H9 (cell line): ENCODE results near the gene COX6B2. TPM values are rescaled to one million over a fixed set of nuclear protein-coding genes. Genes with fewer than 3 reads are reported as not detected.

ENCODE experiments used
- DNase-seq: peaks from one replicate; pipeline ENCODE4 v3.0.0-alpha.2; 2017
- H2AFZ ChIP-seq: one replicate; pipeline ENCODE4 v1.6.1; 2013; ENCODE audit warnings: mild to moderate bottlenecking, low read length, control low read depth, moderate library complexity
- H2AK5ac ChIP-seq: 2 replicates; pipeline ENCODE4 v1.6.1; 2013; ENCODE audit warnings: low read length, control low read depth, mixed read lengths; ENCODE audit not compliant: insufficient read length
- H2BK120ac ChIP-seq: one replicate; pipeline ENCODE4 v1.6.1; 2013; ENCODE audit warnings: low read depth, mild to moderate bottlenecking, low read length, control low read depth, inconsistent platforms; ENCODE audit not compliant: poor library complexity, severe bottlenecking
- H2BK12ac ChIP-seq: 2 replicates; pipeline ENCODE4 v1.6.1; 2013; ENCODE audit warnings: low read length, control low read depth, mixed read lengths, low read depth; ENCODE audit not compliant: insufficient read length
- H2BK15ac ChIP-seq: 2 replicates; pipeline ENCODE4 v1.6.1; 2013; ENCODE audit warnings: low read depth, low read length, control low read depth
- H2BK20ac ChIP-seq: one replicate; pipeline ENCODE4 v1.6.1; 2013; ENCODE audit warnings: low read depth, mild to moderate bottlenecking, low read length, control low read depth, inconsistent platforms; ENCODE audit not compliant: poor library complexity, severe bottlenecking
- H2BK5ac ChIP-seq: 2 replicates; pipeline ENCODE4 v1.6.1; 2013; ENCODE audit warnings: low read length, control low read depth, mixed read lengths; ENCODE audit not compliant: insufficient read length
- H3K14ac ChIP-seq: 2 replicates; pipeline ENCODE4 v1.6.1; 2013; ENCODE audit warnings: low read length, control low read depth; ENCODE audit not compliant: insufficient read depth
- H3K18ac ChIP-seq: 2 replicates; pipeline ENCODE4 v1.6.1; 2013; ENCODE audit warnings: low read depth, mild to moderate bottlenecking, mixed read lengths, low read length, control low read depth; ENCODE audit not compliant: insufficient read length
- H3K23ac ChIP-seq: 2 replicates; pipeline ENCODE4 v1.6.1; 2013; ENCODE audit warnings: low read length, control low read depth, mixed read lengths, low read depth; ENCODE audit not compliant: insufficient read length
- H3K23me2 ChIP-seq: 2 replicates; pipeline ENCODE4 v1.6.1; 2013; ENCODE audit warnings: low read depth, mild to moderate bottlenecking, mixed read lengths, low read length, control low read depth; ENCODE audit not compliant: insufficient read length, poor library complexity, severe bottlenecking
- H3K27ac ChIP-seq: 2 replicates; pipeline ENCODE4 v1.5.1; 2013; ENCODE audit warnings: low read length, control low read depth, mixed read lengths, low read depth; ENCODE audit not compliant: insufficient read length
- H3K27me3 ChIP-seq: 2 replicates; pipeline ENCODE4 v1.6.1; 2013; ENCODE audit warnings: low read length, control low read depth, inconsistent platforms; ENCODE audit not compliant: insufficient read depth
- H3K4ac ChIP-seq: 2 replicates; pipeline ENCODE4 v1.6.1; 2013; ENCODE audit warnings: low read depth, mild to moderate bottlenecking, control low read depth, inconsistent platforms, low read length, moderate library complexity
- H3K4me1 ChIP-seq: 2 replicates; pipeline ENCODE4 v1.6.1; 2013; ENCODE audit warnings: low read length, control low read depth, inconsistent platforms; ENCODE audit not compliant: insufficient read depth
- H3K4me2 ChIP-seq: 2 replicates; pipeline ENCODE4 v1.6.1; 2013; ENCODE audit warnings: low read length, control low read depth, mixed read lengths; ENCODE audit not compliant: insufficient read length, insufficient read depth
- H3K56ac ChIP-seq: 2 replicates; pipeline ENCODE4 v1.6.1; 2013; ENCODE audit warnings: low read depth, mild to moderate bottlenecking, mixed read lengths, low read length, control low read depth; ENCODE audit not compliant: insufficient read length
- H3K79me1 ChIP-seq: 2 replicates; pipeline ENCODE4 v1.6.1; 2013; ENCODE audit warnings: low read depth, mild to moderate bottlenecking, moderate library complexity, low read length, control low read depth, inconsistent platforms; ENCODE audit not compliant: insufficient read depth, poor library complexity, severe bottlenecking
- H3K79me2 ChIP-seq: 2 replicates; pipeline ENCODE4 v1.6.1; 2013; ENCODE audit warnings: low read length, control low read depth, inconsistent platforms; ENCODE audit not compliant: insufficient read depth
- H3K9ac ChIP-seq: 2 replicates; pipeline ENCODE4 v1.6.1; 2013; ENCODE audit warnings: low read length, control low read depth, mixed read lengths; ENCODE audit not compliant: insufficient read length; ENCODE audit errors: extremely low read depth
- H3K9me3 ChIP-seq: one replicate; pipeline ENCODE4 v1.6.1; 2013; ENCODE audit warnings: low read depth, low read length, inconsistent platforms; ENCODE audit not compliant: control insufficient read depth
- H3T11ph ChIP-seq: one replicate; pipeline ENCODE4 v1.6.1; 2013; ENCODE audit warnings: mild to moderate bottlenecking, low read length, control low read depth, inconsistent platforms
- H4K20me1 ChIP-seq: one replicate; pipeline ENCODE4 v1.6.1; 2013; ENCODE audit not compliant: control insufficient read depth, insufficient read length, insufficient read depth
- H4K5ac ChIP-seq: 2 replicates; pipeline ENCODE4 v1.6.1; 2013; ENCODE audit warnings: low read depth, mild to moderate bottlenecking, mixed read lengths, low read length, control low read depth; ENCODE audit not compliant: insufficient read length
- H4K8ac ChIP-seq: replicated peaks from 2 replicates; pipeline ENCODE4 v1.6.1; 2013; ENCODE audit warnings: low read length, control low read depth, mixed read lengths, low read depth; ENCODE audit not compliant: insufficient read length
- H4K91ac ChIP-seq: 2 replicates; pipeline ENCODE4 v1.6.1; 2013; ENCODE audit warnings: low read depth, mild to moderate bottlenecking, moderate library complexity, mixed read lengths, low read length, control low read depth; ENCODE audit not compliant: insufficient read length
- H3K27ac Mint-ChIP-seq, 3 experiments: 2 replicates in 2 of 3; 3 replicates in 1 of 3; pipeline ENCODE4 v1.8.0; 2020 to 2021; ENCODE audit warnings: mixed read lengths in 3 of 3, mild to moderate bottlenecking in 1 of 3, moderate library complexity in 1 of 3
- H3K27me3 Mint-ChIP-seq: 2 replicates; pipeline ENCODE4 v1.8.0; 2021; ENCODE audit warnings: low read depth, mild to moderate bottlenecking, moderate library complexity, mixed read lengths
- H3K36me3 Mint-ChIP-seq, 3 experiments: 2 replicates in 2 of 3; 3 replicates in 1 of 3; pipeline ENCODE4 v1.8.0; 2020 to 2021; ENCODE audit warnings: low read depth in 3 of 3, mixed read lengths in 3 of 3; ENCODE audit not compliant: insufficient read depth in 1 of 3
- H3K4me1 Mint-ChIP-seq, 2 experiments: 2 replicates each; pipeline ENCODE4 v1.8.0; 2020; ENCODE audit warnings: mixed read lengths in 2 of 2
- H3K4me3 Mint-ChIP-seq, 2 experiments: 2 replicates in 1 of 2; 3 replicates in 1 of 2; pipeline ENCODE4 v1.8.0; 2020 to 2021; ENCODE audit warnings: mild to moderate bottlenecking in 2 of 2, mixed read lengths in 2 of 2, moderate library complexity in 1 of 2
- H3K9me3 Mint-ChIP-seq, 2 experiments: 2 replicates in 1 of 2; 3 replicates in 1 of 2; pipeline ENCODE4 v1.8.0; 2020; ENCODE audit warnings: mild to moderate bottlenecking in 2 of 2, mixed read lengths in 2 of 2, moderate library complexity in 1 of 2
- CTCF ChIP-seq: fragments of 200-600 bp; sonication (generic); conservative IDR thresholded peaks from 3 replicates; pipeline ENCODE4 v1.8.0; 2021; ENCODE audit warnings: antibody characterized with exemption, mild to moderate bottlenecking
- WGBS: extraction: QIAGEN DNeasy Blood & Tissue Kit; methylation state at CpG from one replicate; pipeline ENCODE4 v1.1.7; 2013; ENCODE audit warnings: missing lambda C conversion rate, low lambda C conversion rate, mixed read lengths; ENCODE audit not compliant: insufficient read length; ENCODE audit errors: extremely low coverage; 5-methylcytosine and 5-hydroxymethylcytosine counted together
- total RNA-seq: library from RNA; stranded (reverse); gene quantifications from 2 replicates; pipeline ENCODE4 v1.2.1, GENCODE V29; 2021

The COX6B2 gene
- total RNA-seq, 1 experiment from 2014 or later = 4.0 TPM

DNA sequence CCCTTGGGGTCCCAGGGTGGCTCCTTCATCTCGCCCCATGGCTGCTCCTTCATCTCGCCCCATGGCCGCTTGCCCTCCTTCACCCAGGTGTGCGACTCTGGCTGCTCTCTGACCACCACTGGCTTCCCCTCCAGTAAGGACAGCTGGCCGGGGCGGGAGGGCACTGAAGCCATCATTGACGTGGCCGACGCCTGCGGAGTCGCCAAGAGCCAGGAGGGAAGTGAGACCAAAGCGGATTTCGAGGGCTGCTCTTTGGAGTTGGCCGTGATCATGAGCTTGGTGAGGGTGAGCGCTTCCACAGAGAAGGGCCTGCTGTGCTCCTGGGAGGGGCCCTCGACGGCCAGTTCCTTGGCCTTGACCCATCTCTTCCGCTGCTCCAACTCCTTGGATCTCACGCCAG lies 4.0 kb upstream of the COX6B2 start:
- WGBS = no CpG with 5 or more reads among the region's 19 CpGs
- Histone ChIP-seq H4K20me1 (no peaks in the 10 kb centered on the region), H3K23ac (no peak overlapping the region), H3K56ac (no peak overlapping the region), H3K23me2 (peaks cover 3% of the 10 kb centered on the region), H2AFZ (no peak overlapping the region), H3K9me3 (no peaks in the 10 kb centered on the region), H4K5ac (no peak overlapping the region), H3K4me1 (no peaks in the 10 kb centered on the region), H3K27ac (no peak overlapping the region), H4K91ac (no peak overlapping the region), H3K27me3 (peaks cover 2% of the 10 kb centered on the region; the same call in 1 of the 2 replicates), H2BK15ac (no peak overlapping the region), H2BK5ac (no peak overlapping the region), H2BK120ac (no peak overlapping the region), H3K79me2 (no peaks in the 10 kb centered on the region), H3K9ac (no peak overlapping the region), H2AK5ac (no peak overlapping the region), H3K18ac (no peak overlapping the region), H2BK12ac (no peak overlapping the region), H2BK20ac (no peak overlapping the region), H3K79me1 (no peaks in the 10 kb centered on the region), H4K8ac (no peak overlapping the region), H3K14ac (no peak overlapping the region), H3T11ph (no peak overlapping the region), H3K4me2 (no peak overlapping the region), H3K4ac (no peak overlapping the region)
- Mint-ChIP-seq H3K4me1 (peaks cover 12 to 21% of the 10 kb centered on the region in 2 experiments), H3K4me3 (no peak overlapping the region), H3K9me3 (no peaks in the 10 kb centered on the region), H3K27ac (no peak overlapping the region), H3K27me3 (peaks cover 59% of the 10 kb centered on the region), H3K36me3 (no peaks in the 10 kb centered on the region)
- no peak for TF ChIP-seq CTCF
- DNase-seq = no peak
